HepG2 (cell line): ENCODE results near the gene COPE. TPM values are rescaled to one million over a fixed set of nuclear protein-coding genes. Genes with fewer than 3 reads are reported as not detected.

ENCODE experiments used
- ARNT2 ChIP-seq: sonication (generic); formaldehyde crosslinking; IDR thresholded peaks from 2 replicates; pipeline ENCODE4 v1.8.0; 2022; ENCODE audit warnings: mild to moderate bottlenecking, low read depth, missing genetic modification reagents, moderate library complexity
- CHD2 ChIP-seq: IDR thresholded peaks from 2 replicates; pipeline ENCODE4 v1.6.1; 2011; ENCODE audit warnings: low read depth, low read length, improper control_type of control experiment
- CREM ChIP-seq, 2 experiments: sonication (generic) in 1 of 2; formaldehyde crosslinking in 1 of 2; IDR thresholded peaks; 2 replicates each; pipeline versions ENCODE4 v1.4.0 to v1.6.1; 2016 to 2020; ENCODE audit warnings: antibody characterized with exemption in 1 of 2, mild to moderate bottlenecking in 1 of 2, missing genetic modification reagents in 1 of 2
- ETV5 ChIP-seq: IDR thresholded peaks from 2 replicates; pipeline ENCODE4 v1.6.1; 2018; ENCODE audit warnings: missing biosample characterization, missing genetic modification reagents, inconsistent platforms, borderline replicate concordance
- FOXK2 ChIP-seq: fragments of 450-650 bp; IDR thresholded peaks from 2 replicates; pipeline ENCODE4 v1.6.1; 2016
- GATAD1 ChIP-seq: IDR thresholded peaks from 2 replicates; pipeline ENCODE4 v1.6.1; 2016; ENCODE audit warnings: missing genetic modification reagents, missing compliant biosample characterization
- KDM2A ChIP-seq: sonication (generic); formaldehyde crosslinking; IDR thresholded peaks from 2 replicates; pipeline ENCODE4 v1.4.0; 2020; ENCODE audit warnings: low read depth, missing genetic modification reagents, borderline replicate concordance
- MXI1 ChIP-seq: IDR thresholded peaks from 3 replicates; pipeline ENCODE4 v1.6.1; 2012; ENCODE audit warnings: low read depth, low read length, inconsistent platforms, borderline replicate concordance
- RFX5 ChIP-seq: IDR thresholded peaks from 2 replicates; pipeline ENCODE4 v1.6.1; 2011; ENCODE audit warnings: low read depth, low read length, improper control_type of control experiment
- SALL2 ChIP-seq: sonication (generic); formaldehyde crosslinking; IDR thresholded peaks from 2 replicates; pipeline ENCODE4 v1.8.1; 2023; ENCODE audit warnings: mild to moderate bottlenecking, missing genetic modification reagents, inconsistent platforms
- SP2 ChIP-seq: sonication (generic); formaldehyde crosslinking; IDR thresholded peaks from 2 replicates; pipeline ENCODE4 v1.5.1; 2020; ENCODE audit warnings: mild to moderate bottlenecking, missing genetic modification reagents
- SP5 ChIP-seq: IDR thresholded peaks from 2 replicates; pipeline ENCODE4 v1.6.1; 2016; ENCODE audit warnings: low read depth, borderline replicate concordance
- STAT5B ChIP-seq: sonication (generic); formaldehyde crosslinking; IDR thresholded peaks from 2 replicates; pipeline ENCODE4 v1.4.0; 2020; ENCODE audit warnings: missing genetic modification reagents
- ZNF331 ChIP-seq: sonication (generic); formaldehyde crosslinking; IDR thresholded peaks from 2 replicates; pipeline ENCODE4 v1.4.0; 2020; ENCODE audit warnings: missing genetic modification reagents
- ZNF530 ChIP-seq: sonication (generic); formaldehyde crosslinking; IDR thresholded peaks from 2 replicates; pipeline ENCODE4 v1.5.0; 2020; ENCODE audit warnings: low read depth, mild to moderate bottlenecking, missing genetic modification reagents
- ZNF563 ChIP-seq: sonication (generic); formaldehyde crosslinking; IDR thresholded peaks from 2 replicates; pipeline ENCODE4 v1.8.0; 2022; ENCODE audit warnings: mild to moderate bottlenecking, moderate library complexity, missing genetic modification reagents
- ZNF777 ChIP-seq: sonication (generic); formaldehyde crosslinking; IDR thresholded peaks from 2 replicates; pipeline ENCODE4 v1.4.0; 2020; ENCODE audit warnings: missing genetic modification reagents
- polyA plus RNA-seq, 8 experiments: library from polyadenylated mRNA; depleted of rRNA in 3 of 8; stranded (reverse) in 7 of 8; unstranded in 1 of 8; fragments of >200 nt; fragmentation: Illumina TruSeq in 4 of 8; extraction: Trizol in 4 of 8; gene quantifications; 2 replicates each; pipeline versions ENCODE4 v1.2.1 to v1.2.3, GENCODE V29; 2011 to 2016; ENCODE audit warnings: low read depth in 4 of 8, missing spikeins in 1 of 8, mixed read lengths in 1 of 8; ENCODE audit not compliant: insufficient read depth in 1 of 8
- total RNA-seq, 5 experiments: library from RNA; depleted of rRNA; stranded (reverse); fragments of >200 nt; fragmentation: Illumina TruSeq; extraction: Trizol; gene quantifications; 2 replicates each; pipeline ENCODE4 v1.2.3, GENCODE V29; 2016; ENCODE audit warnings: low read depth in 1 of 5
- TF ChIP-seq, protein P1 (sequence below), 2 experiments: sonication (generic) in 1 of 2; formaldehyde crosslinking in 1 of 2; IDR thresholded peaks; 2 replicates each; pipeline versions ENCODE4 v1.4.0 to v1.6.1; 2016 to 2020; ENCODE audit warnings: borderline replicate concordance in 1 of 2, low read depth in 1 of 2, mild to moderate bottlenecking in 1 of 2, missing genetic modification reagents in 1 of 2
- TF ChIP-seq, protein P2 (sequence below): IDR thresholded peaks from 2 replicates; pipeline ENCODE4 v1.6.1; 2016; ENCODE audit warnings: mild to moderate bottlenecking, missing biosample characterization, missing genetic modification reagents
- TF ChIP-seq, protein P3 (sequence below): sonication (generic); formaldehyde crosslinking; IDR thresholded peaks from 2 replicates; pipeline ENCODE4 v1.4.0; 2020; ENCODE audit warnings: missing genetic modification reagents, mild to moderate bottlenecking, borderline replicate concordance

The COPE gene
- total and polyA plus RNA-seq, 2 of the 13 experiments (the other 11 are each of a cell fraction or from before 2014, with no cell fraction given) = 189 to 205 TPM

DNA sequence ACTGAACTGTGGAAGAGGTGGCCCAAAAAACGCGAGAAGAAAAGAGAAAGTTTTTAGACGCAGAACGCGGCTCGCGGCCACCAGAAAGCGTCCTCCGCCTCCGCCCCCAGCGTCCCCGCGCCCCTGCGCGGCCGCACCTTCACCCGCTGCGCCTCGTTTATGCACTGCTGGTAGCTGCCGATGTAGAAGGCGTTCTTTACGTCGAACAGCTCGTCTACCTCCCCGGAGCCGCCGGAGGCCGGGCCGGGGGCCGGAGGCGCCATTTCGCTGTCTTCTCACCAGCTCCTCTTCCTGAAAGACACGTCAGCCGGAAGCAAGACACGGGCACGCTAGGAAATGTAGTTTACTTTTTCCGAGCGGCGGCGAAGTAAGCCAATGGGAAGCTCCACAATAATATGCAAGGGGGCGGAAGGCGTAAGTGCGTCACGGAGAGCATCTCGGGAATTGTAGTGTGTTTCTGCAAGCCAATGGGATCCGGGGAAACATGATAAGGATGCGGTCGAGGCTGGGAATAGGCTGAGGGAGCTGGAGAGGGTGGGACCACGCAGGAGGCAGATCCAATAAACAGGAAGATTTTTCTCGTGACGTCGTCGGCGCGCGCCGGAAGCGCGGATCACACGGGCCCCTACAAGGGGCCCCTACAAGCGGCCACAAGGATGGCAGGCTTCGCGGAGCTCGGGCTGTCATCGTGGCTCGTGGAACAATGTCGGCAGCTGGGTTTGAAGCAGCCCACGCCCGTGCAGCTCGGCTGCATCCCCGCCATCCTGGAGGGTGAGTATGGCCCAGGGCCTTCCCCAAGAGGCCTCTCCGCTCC is at the start of gene COPE, which contains the start of gene DDX49 (continued):
- TF ChIP-seq ARNT2 = peak; percentile 44; the same call in 1 of the 2 replicates
- TF ChIP-seq, protein P1, sequence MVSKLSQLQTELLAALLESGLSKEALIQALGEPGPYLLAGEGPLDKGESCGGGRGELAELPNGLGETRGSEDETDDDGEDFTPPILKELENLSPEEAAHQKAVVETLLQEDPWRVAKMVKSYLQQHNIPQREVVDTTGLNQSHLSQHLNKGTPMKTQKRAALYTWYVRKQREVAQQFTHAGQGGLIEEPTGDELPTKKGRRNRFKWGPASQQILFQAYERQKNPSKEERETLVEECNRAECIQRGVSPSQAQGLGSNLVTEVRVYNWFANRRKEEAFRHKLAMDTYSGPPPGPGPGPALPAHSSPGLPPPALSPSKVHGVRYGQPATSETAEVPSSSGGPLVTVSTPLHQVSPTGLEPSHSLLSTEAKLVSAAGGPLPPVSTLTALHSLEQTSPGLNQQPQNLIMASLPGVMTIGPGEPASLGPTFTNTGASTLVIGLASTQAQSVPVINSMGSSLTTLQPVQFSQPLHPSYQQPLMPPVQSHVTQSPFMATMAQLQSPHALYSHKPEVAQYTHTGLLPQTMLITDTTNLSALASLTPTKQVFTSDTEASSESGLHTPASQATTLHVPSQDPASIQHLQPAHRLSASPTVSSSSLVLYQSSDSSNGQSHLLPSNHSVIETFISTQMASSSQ (IDR thresholded peaks at IDR 0.05; ENCODE audit: low read depth) = no peak
- TF ChIP-seq, protein P1 (CRISPR knock-in tag; IDR thresholded peaks at IDR 0.05; ENCODE audit: borderline replicate concordance) = no peak; the same call in 1 of the 2 replicates
- TF ChIP-seq SP5 (CRISPR knock-in tag) = no peak
- TF ChIP-seq KDM2A (CRISPR knock-in tag) = peak; percentile 96
- peak; percentile 86 for TF ChIP-seq ETV5
- TF ChIP-seq STAT5B = no peak
- no peak for TF ChIP-seq SALL2
- TF ChIP-seq SP2 (CRISPR knock-in tag) = peak; percentile 99
- TF ChIP-seq, protein P2, sequence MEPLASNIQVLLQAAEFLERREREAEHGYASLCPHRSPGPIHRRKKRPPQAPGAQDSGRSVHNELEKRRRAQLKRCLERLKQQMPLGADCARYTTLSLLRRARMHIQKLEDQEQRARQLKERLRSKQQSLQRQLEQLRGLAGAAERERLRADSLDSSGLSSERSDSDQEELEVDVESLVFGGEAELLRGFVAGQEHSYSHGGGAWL (CRISPR knock-in tag) = peak; percentile 51
- peak; percentile 97 for TF ChIP-seq GATAD1 (CRISPR knock-in tag)
- TF ChIP-seq MXI1 = peak; percentile 97; the same call in 2 of the 3 replicates
- TF ChIP-seq FOXK2 = peak; percentile 93
- peak; percentile 7; the same call in 1 of the 2 replicates for TF ChIP-seq ZNF563 (CRISPR knock-in tag)
- no peak for TF ChIP-seq ZNF530 (CRISPR knock-in tag)
- TF ChIP-seq, protein P3, sequence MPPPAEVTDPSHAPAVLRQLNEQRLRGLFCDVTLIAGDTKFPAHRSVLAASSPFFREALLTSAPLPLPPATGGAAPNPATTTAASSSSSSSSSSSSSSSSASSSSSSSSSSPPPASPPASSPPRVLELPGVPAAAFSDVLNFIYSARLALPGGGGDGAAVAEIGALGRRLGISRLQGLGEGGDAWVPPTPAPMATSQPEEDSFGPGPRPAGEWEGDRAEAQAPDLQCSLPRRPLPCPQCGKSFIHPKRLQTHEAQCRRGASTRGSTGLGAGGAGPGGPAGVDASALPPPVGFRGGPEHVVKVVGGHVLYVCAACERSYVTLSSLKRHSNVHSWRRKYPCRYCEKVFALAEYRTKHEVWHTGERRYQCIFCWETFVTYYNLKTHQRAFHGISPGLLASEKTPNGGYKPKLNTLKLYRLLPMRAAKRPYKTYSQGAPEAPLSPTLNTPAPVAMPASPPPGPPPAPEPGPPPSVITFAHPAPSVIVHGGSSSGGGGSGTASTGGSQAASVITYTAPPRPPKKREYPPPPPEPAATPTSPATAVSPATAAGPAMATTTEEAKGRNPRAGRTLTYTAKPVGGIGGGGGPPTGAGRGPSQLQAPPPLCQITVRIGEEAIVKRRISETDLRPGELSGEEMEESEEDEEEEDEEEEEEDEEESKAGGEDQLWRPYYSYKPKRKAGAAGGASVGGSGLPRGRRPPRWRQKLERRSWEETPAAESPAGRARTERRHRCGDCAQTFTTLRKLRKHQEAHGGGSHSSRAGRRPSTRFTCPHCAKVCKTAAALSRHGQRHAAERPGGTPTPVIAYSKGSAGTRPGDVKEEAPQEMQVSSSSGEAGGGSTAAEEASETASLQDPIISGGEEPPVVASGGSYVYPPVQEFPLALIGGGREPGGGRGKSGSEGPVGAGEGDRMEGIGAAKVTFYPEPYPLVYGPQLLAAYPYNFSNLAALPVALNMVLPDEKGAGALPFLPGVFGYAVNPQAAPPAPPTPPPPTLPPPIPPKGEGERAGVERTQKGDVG (CRISPR knock-in tag) = 0 out of 2 replicates have a peak, but pooled peaks have one; percentile 19
- peak; percentile 45; the same call in 1 of the 2 replicates for TF ChIP-seq CHD2
- TF ChIP-seq RFX5 = peak; percentile 59
- TF ChIP-seq ZNF331 = peak; percentile 45; the same call in 1 of the 2 replicates
- TF ChIP-seq ZNF777 (CRISPR knock-in tag) = peak; percentile 54; the same call in 1 of the 2 replicates
- TF ChIP-seq CREM (IDR thresholded peaks at IDR 0.05) = peak; percentile 100
- peak; percentile 35; the same call in 1 of the 2 replicates for TF ChIP-seq CREM (CRISPR knock-in tag; IDR thresholded peaks at IDR 0.05)
